Esophagus muscularis mucosa (tissue), 4 donors: ENCODE results near the gene BLOC1S5. TPM values are rescaled to one million over a fixed set of nuclear protein-coding genes. Genes with fewer than 3 reads are reported as not detected.

Source experiments
- DNase-seq: peaks from one replicate; pipeline ENCODE4 v3.0.0-alpha.2; 2017; ENCODE audit errors: extremely low spot score
- H3K27ac ChIP-seq, 4 donors: fragments of 200-600 bp; sonication (generic); replicated peaks in 1 of 4; 1 replicate in 3 of 4; 2 replicates in 1 of 4; pipeline ENCODE4 v1.5.1; 2016 to 2019; ENCODE audit warnings: mild to moderate bottlenecking in 1 of 4
- H3K27me3 ChIP-seq, 4 donors: fragments of 200-600 bp; sonication (generic); one replicate each; pipeline versions ENCODE4 v1.5.1 to v1.6.0; 2016 to 2019
- H3K36me3 ChIP-seq, 4 donors: fragments of 200-600 bp; sonication (generic); one replicate each; pipeline ENCODE4 v1.5.1; 2016 to 2019
- H3K4me1 ChIP-seq, 4 donors: fragments of 200-600 bp; sonication (generic); one replicate each; pipeline ENCODE4 v1.5.1; 2016 to 2019
- H3K4me3 ChIP-seq, 4 donors: fragments of 200-600 bp; sonication (generic); 1 replicate in 2 of 4; 2 replicates in 2 of 4; pipeline ENCODE4 v1.5.1; 2016 to 2019; ENCODE audit warnings: mild to moderate bottlenecking in 4 of 4, moderate library complexity in 1 of 4
- H3K9me3 ChIP-seq, 4 donors: fragments of 200-600 bp; sonication (generic); 1 replicate in 3 of 4; 2 replicates in 1 of 4; pipeline ENCODE4 v1.5.1; 2016 to 2019
- EP300 ChIP-seq: sonication (generic); formaldehyde crosslinking; IDR thresholded peaks from one replicate; pipeline ENCODE4 v1.6.1; 2017; ENCODE audit warnings: antibody characterized with exemption
- POLR2A ChIP-seq: fragments of 450-650 bp; IDR thresholded peaks from one replicate; pipeline ENCODE4 v1.6.1; 2017; ENCODE audit warnings: antibody characterized with exemption, moderate library complexity, mild to moderate bottlenecking, low read depth
- POLR2AphosphoS5 ChIP-seq, 2 donors: sonication (generic); formaldehyde crosslinking; IDR thresholded peaks; one replicate each; pipeline ENCODE4 v1.6.1; 2017; ENCODE audit warnings: antibody characterized with exemption in 2 of 2
- WGBS: methylation state at CpG from one replicate; pipeline ENCODE4 v1.1.5; 2018; 5-methylcytosine and 5-hydroxymethylcytosine counted together
- intact Hi-C: fragments of 100-400 bp; cut with DNase I; formaldehyde crosslinking; loops from one replicate; pipeline ENCODE4 v1.15.1; 2023
- total RNA-seq, 4 donors: library from RNA; depleted of rRNA; stranded (reverse); fragments of >200 nt; gene quantifications; one replicate each; pipeline versions ENCODE4 v1.1.0 to v1.2.1, GENCODE V29; 2016
- TF ChIP-seq, protein P1 (sequence below), 3 experiments: fragments of 200-600 bp in 2 of 3; fragments of 450-650 bp in 1 of 3; sonication (generic) in 2 of 3; IDR thresholded peaks; one replicate each; pipeline ENCODE4 v1.5.1; 2017 to 2019; ENCODE audit warnings: antibody characterized with exemption in 3 of 3, mild to moderate bottlenecking in 2 of 3, moderate library complexity in 1 of 3

The BLOC1S5 gene
- total RNA-seq, 4 donors from 2014 or later = 10.4 to 15.6 (median 11.2) TPM

DNA sequence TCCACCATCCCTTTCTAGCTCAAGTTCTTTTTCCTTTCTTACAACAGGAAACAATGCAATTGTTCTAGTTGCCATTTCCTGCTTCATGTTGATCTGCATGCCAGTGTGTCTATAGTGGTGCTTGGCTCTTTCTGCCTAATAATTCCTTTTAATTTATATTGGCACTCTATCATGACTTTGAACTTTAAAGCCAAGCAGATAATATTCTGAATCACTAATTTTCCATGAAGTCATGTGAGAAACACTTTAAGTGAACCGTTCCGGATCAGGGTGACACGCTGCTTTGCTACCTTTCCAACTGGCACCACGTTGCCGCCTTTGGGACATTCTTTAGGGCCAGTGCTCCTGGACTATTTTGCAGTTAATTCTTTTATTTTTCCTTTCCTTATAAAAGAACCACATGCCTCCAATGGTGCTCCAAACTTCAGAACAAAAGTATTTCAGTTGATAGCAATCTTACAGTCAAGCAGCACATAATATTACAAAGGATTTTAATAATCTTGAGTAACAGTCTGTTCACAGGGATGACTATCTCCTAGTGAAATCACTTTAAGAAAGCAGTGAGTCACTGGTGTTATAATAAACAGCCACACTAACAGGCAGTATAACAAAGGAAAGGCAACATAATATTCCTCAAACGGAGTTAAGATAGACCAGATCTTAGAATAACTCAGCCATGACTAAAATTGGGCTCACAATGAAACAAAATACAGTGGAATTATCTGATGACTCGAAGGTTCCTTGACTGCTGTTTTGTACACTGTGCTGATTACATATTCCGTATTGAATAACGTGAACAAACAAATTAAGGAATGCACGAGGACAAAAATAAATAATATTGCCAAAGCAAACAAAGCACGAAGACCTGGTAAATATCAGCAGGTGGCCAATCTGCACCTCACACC lies 19.0 kb upstream of the BLOC1S5 start:
- TF ChIP-seq POLR2A (no peak), EP300 (no peak), POLR2AphosphoS5 (IDR thresholded peaks at IDR 0.05) (no peak)
- TF ChIP-seq, protein P1, sequence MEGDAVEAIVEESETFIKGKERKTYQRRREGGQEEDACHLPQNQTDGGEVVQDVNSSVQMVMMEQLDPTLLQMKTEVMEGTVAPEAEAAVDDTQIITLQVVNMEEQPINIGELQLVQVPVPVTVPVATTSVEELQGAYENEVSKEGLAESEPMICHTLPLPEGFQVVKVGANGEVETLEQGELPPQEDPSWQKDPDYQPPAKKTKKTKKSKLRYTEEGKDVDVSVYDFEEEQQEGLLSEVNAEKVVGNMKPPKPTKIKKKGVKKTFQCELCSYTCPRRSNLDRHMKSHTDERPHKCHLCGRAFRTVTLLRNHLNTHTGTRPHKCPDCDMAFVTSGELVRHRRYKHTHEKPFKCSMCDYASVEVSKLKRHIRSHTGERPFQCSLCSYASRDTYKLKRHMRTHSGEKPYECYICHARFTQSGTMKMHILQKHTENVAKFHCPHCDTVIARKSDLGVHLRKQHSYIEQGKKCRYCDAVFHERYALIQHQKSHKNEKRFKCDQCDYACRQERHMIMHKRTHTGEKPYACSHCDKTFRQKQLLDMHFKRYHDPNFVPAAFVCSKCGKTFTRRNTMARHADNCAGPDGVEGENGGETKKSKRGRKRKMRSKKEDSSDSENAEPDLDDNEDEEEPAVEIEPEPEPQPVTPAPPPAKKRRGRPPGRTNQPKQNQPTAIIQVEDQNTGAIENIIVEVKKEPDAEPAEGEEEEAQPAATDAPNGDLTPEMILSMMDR (IDR thresholded peaks at IDR 0.05) = no peak
- intact Hi-C loops = no loop called here
- Histone ChIP-seq H3K27me3 (no peaks in the 10 kb centered on the region), H3K4me1 (peaks cover 3 to 27% (median 11%) of the 10 kb centered on the region in 4 donors), H3K9me3 (no peaks in the 10 kb centered on the region), H3K4me3 (no peak overlapping the region), H3K27ac (peak overlapping the region in 1 of 4 donors; percentile 6), H3K36me3 (peaks cover 0 to 21% (median 13%) of the 10 kb centered on the region in 4 donors)
- WGBS = 67% methylated on average over 11 of the region's 11 CpGs
- no peak for DNase-seq

DNA sequence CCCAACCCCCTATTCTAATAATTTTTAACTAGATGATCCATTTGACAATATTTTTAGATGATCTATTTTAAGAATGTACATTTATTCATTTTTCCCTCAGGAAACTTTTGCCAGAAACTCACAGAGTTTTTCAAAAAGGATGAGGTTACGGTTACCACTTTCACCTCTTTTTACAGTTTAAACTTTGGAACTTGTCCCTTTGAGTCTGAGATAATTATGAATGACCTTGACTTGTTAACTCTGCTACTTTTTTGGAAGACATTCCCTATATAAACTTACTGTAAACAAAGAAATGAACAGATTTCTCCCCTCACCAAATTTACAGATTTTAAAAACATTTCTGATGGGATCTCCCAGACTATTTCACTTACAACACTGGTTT lies 18.4 kb upstream of the BLOC1S5 start:
- DNase-seq = no peak
- intact Hi-C loops = no loop called here
- H3K4me1 ChIP-seq = peaks cover 3 to 27% (median 11%) of the 10 kb centered on the region in 4 donors
- peaks cover 0 to 14% (median 10%) of the 10 kb centered on the region in 4 donors for H3K36me3 ChIP-seq
- no peak overlapping the region for H3K4me3 ChIP-seq
- 93% methylated on average over 1 of the region's 1 CpG for WGBS
- peak overlapping the region in 1 of 4 donors; percentile 6 for H3K27ac ChIP-seq
- no peaks in the 10 kb centered on the region for H3K9me3 ChIP-seq
- H3K27me3 ChIP-seq = no peaks in the 10 kb centered on the region
- TF ChIP-seq EP300 (no peak), POLR2AphosphoS5 (IDR thresholded peaks at IDR 0.05) (no peak), POLR2A (no peak)
- TF ChIP-seq, protein P1 (IDR thresholded peaks at IDR 0.05) = no peak

DNA sequence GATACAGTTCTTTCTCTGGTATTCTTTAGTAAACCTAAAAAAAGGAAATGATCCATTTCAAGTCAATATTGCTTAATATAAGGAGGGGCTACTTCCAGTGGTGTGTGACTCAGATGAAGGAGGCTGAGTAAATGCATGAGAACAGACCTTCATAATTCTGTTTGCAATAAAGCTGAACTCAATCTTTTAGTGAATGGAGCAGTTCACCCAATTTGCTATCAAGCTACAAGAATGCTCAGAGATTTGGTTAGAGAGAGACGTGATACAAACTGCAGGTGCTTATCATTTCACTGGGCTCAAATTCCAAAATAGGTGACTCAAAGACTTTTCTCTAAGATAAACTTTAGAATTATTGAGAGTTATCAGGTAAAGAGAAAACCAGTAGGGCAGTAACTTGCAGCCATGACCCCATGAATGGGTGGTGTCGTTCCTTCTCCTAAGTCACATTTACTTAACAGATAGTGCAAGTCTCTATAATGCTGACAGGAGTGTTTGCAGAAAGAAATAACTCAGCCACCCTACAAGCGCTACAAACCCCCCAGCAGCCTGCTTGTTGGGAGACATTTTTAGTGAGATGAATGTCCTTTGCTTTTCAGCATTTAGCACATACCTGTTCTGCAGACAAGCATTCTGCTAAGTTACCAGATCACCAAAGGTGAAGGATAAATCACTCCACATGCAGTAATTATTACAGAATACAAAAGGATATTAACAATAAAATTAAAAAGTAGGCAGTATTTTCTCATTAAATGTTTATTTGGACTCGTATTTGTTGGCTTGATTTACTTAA lies 16.4 kb upstream of the BLOC1S5 start:
- Histone ChIP-seq H3K27ac (no peak overlapping the region), H3K9me3 (no peaks in the 10 kb centered on the region), H3K4me1 (peaks cover 3 to 27% (median 11%) of the 10 kb centered on the region in 4 donors), H3K4me3 (no peak overlapping the region), H3K27me3 (no peaks in the 10 kb centered on the region), H3K36me3 (no peaks in the 10 kb centered on the region)
- DNase-seq = no peak
- TF ChIP-seq POLR2A = no peak
- TF ChIP-seq POLR2AphosphoS5 (IDR thresholded peaks at IDR 0.05) = no peak
- TF ChIP-seq, protein P1 (IDR thresholded peaks at IDR 0.05) = no peak
- no peak for TF ChIP-seq EP300
- intact Hi-C loops = no loop called here
- 67% methylated on average over 4 of the region's 4 CpGs for WGBS

DNA sequence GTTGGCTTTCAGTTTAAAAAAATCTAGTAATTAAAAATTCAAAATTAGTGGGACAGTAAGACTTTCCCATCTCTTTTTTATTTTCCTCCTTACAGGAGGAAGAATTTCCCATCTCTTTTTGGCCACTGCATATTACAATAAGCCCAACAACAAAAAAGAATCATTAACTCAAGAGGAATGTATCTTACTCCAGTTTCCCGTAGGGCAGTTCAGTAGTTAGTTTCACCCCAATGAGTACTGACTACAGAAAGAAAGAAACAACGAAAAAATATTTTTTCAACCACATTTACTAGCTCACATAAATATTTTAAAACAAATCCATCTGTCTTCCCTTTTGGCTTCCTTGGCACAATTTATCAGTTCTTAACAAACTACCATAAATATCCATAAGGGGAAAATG lies 14.9 kb upstream of the BLOC1S5 start:
- Histone ChIP-seq H3K4me3 (no peak overlapping the region), H3K27ac (no peak overlapping the region), H3K4me1 (peaks cover 0 to 15% (median 6%) of the 10 kb centered on the region in 4 donors), H3K9me3 (no peaks in the 10 kb centered on the region), H3K36me3 (no peaks in the 10 kb centered on the region), H3K27me3 (no peaks in the 10 kb centered on the region)
- intact Hi-C loops = no loop called here
- no peak for TF ChIP-seq POLR2A
- no peak for TF ChIP-seq POLR2AphosphoS5 (IDR thresholded peaks at IDR 0.05)
- TF ChIP-seq, protein P1 (IDR thresholded peaks at IDR 0.05) = no peak
- TF ChIP-seq EP300 = no peak
- WGBS = 91% methylated on average over 2 of the region's 2 CpGs
- no peak for DNase-seq
